Thymus (tissue), 2 donors: ENCODE data around the gene FKRP. TPM values are rescaled to one million over a fixed set of nuclear protein-coding genes. Genes with fewer than 3 reads are reported as not detected.

ENCODE experiments used
- polyA plus RNA-seq: library from polyadenylated mRNA; stranded (reverse); fragments of 200-250 nt; gene quantifications from one replicate; pipeline ENCODE4 v1.2.3, GENCODE V29; 2013
- total RNA-seq: library from RNA; stranded (reverse); fragments of 120-200 nt; gene quantifications from one replicate; pipeline ENCODE4 v1.2.4, GENCODE V29; 2013
- donor health status: healthy.

Gene FKRP
- total and polyA plus RNA-seq, 2 donors: 6.2 to 13.5 TPM

Other genes with a start within 250 kb of the FKRP start
- 116 TPM for gene CALM3, start 144.7 kb upstream of the FKRP start, total RNA-seq
- 167 TPM for gene CALM3, start 144.7 kb upstream of the FKRP start, polyA plus RNA-seq
- gene PTGIR, start 121.0 kb upstream of the FKRP start, total RNA-seq: 3.4 TPM
- 7.8 TPM for gene PTGIR, start 121.0 kb upstream of the FKRP start, polyA plus RNA-seq
- gene GNG8, start 109.9 kb upstream of the FKRP start, total RNA-seq: 3.8 TPM
- gene GNG8, start 109.9 kb upstream of the FKRP start, polyA plus RNA-seq: not detected
- gene DACT3, start 84.9 kb upstream of the FKRP start, total RNA-seq: 1.2 TPM
- gene DACT3, start 84.9 kb upstream of the FKRP start, polyA plus RNA-seq: 3.4 TPM
- gene PRKD2, start 28.9 kb upstream of the FKRP start, total RNA-seq: 20.0 TPM
- 109 TPM for gene PRKD2, start 28.9 kb upstream of the FKRP start, polyA plus RNA-seq
- gene STRN4, start 393 bp downstream of the FKRP start, total RNA-seq: 31.9 TPM
- gene STRN4, start 393 bp downstream of the FKRP start, polyA plus RNA-seq: 38.7 TPM
- gene SLC1A5, start 42.5 kb downstream of the FKRP start, total RNA-seq: 22.5 TPM
- 32.2 TPM for gene SLC1A5, start 42.5 kb downstream of the FKRP start, polyA plus RNA-seq
- gene AP2S1, start 104.8 kb downstream of the FKRP start, total RNA-seq: 106 TPM
- 88.0 TPM for gene AP2S1, start 104.8 kb downstream of the FKRP start, polyA plus RNA-seq
- gene ARHGAP35, start 114.9 kb downstream of the FKRP start, total RNA-seq: 9.0 TPM
- 8.8 TPM for gene ARHGAP35, start 114.9 kb downstream of the FKRP start, polyA plus RNA-seq